ENCODE results near the gene TMEM238. TPM values are rescaled to one million over a fixed set of nuclear protein-coding genes. Genes with fewer than 3 reads are reported as not detected.
"Not testable (repeated sequence)": the region's sequence is repeated elsewhere in the genome, so short reads cannot be mapped to it uniquely, and the experiment has no call there.

TMEM238 gene
- total RNA-seq, 1 donor from 2014 or later, result 0.58 TPM

GRCh38 chr19:55341595-55342531, 42.2 kb downstream of the TMEM238 start:
- no peak for DNase-seq (ENCODE audit: extremely low read depth, low read depth, low spot score)

- DNase-seq (ENCODE audit: extremely low read depth, low read depth, low spot score), result no peak
These were observed 42.9 kb downstream of the TMEM238 start for GRCh38 chr19:55341171-55341588.

GRCh38 chr19:55340784-55341147, 43.3 kb downstream of the TMEM238 start:
- DNase-seq (ENCODE audit: extremely low read depth, low read depth, low spot score), result no peak

GRCh38 chr19:55339889-55340783, 44.0 kb downstream of the TMEM238 start:
- no peak for DNase-seq (ENCODE audit: extremely low read depth, low read depth, low spot score)

- peak; percentile 100 for DNase-seq (ENCODE audit: extremely low read depth, low read depth, low spot score)
These were observed 44.8 kb downstream of the TMEM238 start, which contains the start of gene KMT5C for GRCh38 chr19:55339105-55339888. TSS of gene KMT5C (plus strand) at chr19:55339876. CDS start at chr19:55341937, 2,061 bp downstream.

- no peak for DNase-seq (ENCODE audit: extremely low read depth, low read depth, low spot score)
These were observed 48.0 kb downstream of the TMEM238 start for GRCh38 chr19:55336101-55336500.

DNA sequence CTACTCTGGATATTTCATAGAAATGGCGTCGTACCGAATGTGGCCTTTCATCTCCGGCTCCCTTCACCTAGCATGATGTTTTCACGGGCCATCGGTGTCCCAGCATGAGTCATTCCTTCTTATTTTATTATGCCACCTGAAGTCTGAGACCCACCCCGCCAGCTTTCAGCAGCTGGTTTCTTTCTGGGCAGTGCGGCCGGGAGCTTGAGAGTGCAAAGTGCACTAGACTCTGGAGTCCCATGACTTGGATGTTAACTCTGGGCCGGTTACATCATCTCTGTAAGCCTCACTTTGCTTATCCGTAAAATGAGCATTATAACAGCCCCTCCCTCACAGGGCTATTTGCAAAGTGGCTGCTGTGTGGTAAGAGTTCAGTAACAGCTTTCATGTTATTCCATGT, 50.2 kb downstream of the TMEM238 start:
- DNase-seq (ENCODE audit: extremely low read depth, low read depth, low spot score), result no peak

DNA sequence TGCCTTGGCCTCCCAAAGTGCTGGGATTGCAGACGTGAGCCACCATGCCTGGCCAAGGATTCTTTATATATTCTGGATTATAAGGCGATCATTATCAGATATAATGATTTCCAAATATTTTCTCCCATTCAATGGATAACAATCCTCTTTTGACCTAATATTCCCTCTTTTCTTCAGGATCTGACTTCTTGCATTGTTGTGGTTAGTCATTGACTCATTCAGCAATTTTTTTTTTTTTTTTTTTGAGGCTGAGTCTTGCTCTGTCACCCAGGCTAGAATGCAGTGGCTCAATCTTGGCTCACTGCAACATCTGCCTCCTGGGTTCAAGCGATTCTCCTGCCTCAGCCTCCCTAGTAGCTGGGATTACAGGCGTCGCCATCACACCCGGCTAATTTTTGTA, 54.3 kb downstream of the TMEM238 start:
- DNase-seq (ENCODE audit: extremely low read depth, low read depth, low spot score), result not testable (repeated sequence)

Other genes with a start within 250 kb of the TMEM238 start
- gene TNNT1, start 235.1 kb downstream of the TMEM238 start, total RNA-seq, result 1.5 TPM in 1 of 2 replicates, not detected in the other
- not detected in 2 replicates for gene TNNI3, start 226.6 kb downstream of the TMEM238 start, total RNA-seq
- gene DNAAF3, start 217.7 kb downstream of the TMEM238 start, total RNA-seq, result 1.6 and 1.7 TPM in 2 replicates
- gene SYT5, start 204.0 kb downstream of the TMEM238 start, total RNA-seq, result 0.06 and 0.92 TPM in 2 replicates
- 0.29 and 1.8 TPM in 2 replicates for gene PTPRH, start 174.8 kb downstream of the TMEM238 start, total RNA-seq
- 1.5 and 2.8 TPM in 2 replicates for gene TMEM86B, start 155.5 kb downstream of the TMEM238 start, total RNA-seq
- 49.6 and 66.3 TPM in 2 replicates for gene PPP6R1, start 125.3 kb downstream of the TMEM238 start, total RNA-seq
- 30.5 and 36.0 TPM in 2 replicates for gene HSPBP1, start 104.2 kb downstream of the TMEM238 start, total RNA-seq
- gene BRSK1, start 100.3 kb downstream of the TMEM238 start, total RNA-seq, result 1.2 and 3.0 TPM in 2 replicates
- gene TMEM150B, start 59.0 kb downstream of the TMEM238 start, total RNA-seq, result not detected in 2 replicates
- gene KMT5C, start 44.4 kb downstream of the TMEM238 start, total RNA-seq, result 8.0 and 12.8 TPM in 2 replicates
- gene COX6B2, start 29.6 kb downstream of the TMEM238 start, total RNA-seq, result not detected in 2 replicates
- gene GARIN5B, start 21.0 kb downstream of the TMEM238 start, total RNA-seq, result not detected in 2 replicates
- gene IL11, start 13.8 kb downstream of the TMEM238 start, total RNA-seq, result 3.1 and 6.8 TPM in 2 replicates
- gene TMEM190, start 7.5 kb downstream of the TMEM238 start, total RNA-seq, result not detected in 2 replicates
- gene RPL28, start 1.6 kb upstream of the TMEM238 start, total RNA-seq, result 597 and 618 TPM in 2 replicates
- gene UBE2S, start 23.5 kb upstream of the TMEM238 start, total RNA-seq, result 64.2 and 82.3 TPM in 2 replicates
- gene SHISA7, start 59.0 kb upstream of the TMEM238 start, total RNA-seq, result not detected in 2 replicates
- gene ISOC2, start 77.3 kb upstream of the TMEM238 start, total RNA-seq, result 52.1 and 73.1 TPM in 2 replicates
- gene C19orf85, start 80.5 kb upstream of the TMEM238 start, total RNA-seq, result not detected in 2 replicates
- gene ZNF628, start 92.3 kb upstream of the TMEM238 start, total RNA-seq, result 3.8 and 10.1 TPM in 2 replicates
- gene NAT14, start 100.9 kb upstream of the TMEM238 start, total RNA-seq, result 26.4 and 42.5 TPM in 2 replicates
- gene SSC5D, start 104.1 kb upstream of the TMEM238 start, total RNA-seq, result 2.4 and 2.9 TPM in 2 replicates
- not detected in 2 replicates for gene SBK2, start 152.8 kb upstream of the TMEM238 start, total RNA-seq
- 1.3 and 1.5 TPM in 2 replicates for gene SBK3, start 161.3 kb upstream of the TMEM238 start, total RNA-seq
- gene ZNF579, start 196.6 kb upstream of the TMEM238 start, total RNA-seq, result 9.2 and 9.5 TPM in 2 replicates
- 4.4 and 4.7 TPM in 2 replicates for gene FIZ1, start 215.2 kb upstream of the TMEM238 start, total RNA-seq
- gene ZNF524, start 216.0 kb upstream of the TMEM238 start, total RNA-seq, result 24.6 and 42.1 TPM in 2 replicates
- 5.7 and 13.1 TPM in 2 replicates for gene ZNF865, start 221.4 kb upstream of the TMEM238 start, total RNA-seq
- 2.0 and 3.9 TPM in 2 replicates for gene ZNF784, start 240.3 kb upstream of the TMEM238 start, total RNA-seq

All from glomerular endothelial cell (primary cell).